Activated CD8-positive, alpha-beta memory T cell treated with anti-CD3 and anti-CD28 coated beads, Interleukin-2, amount 10 ng/mL, durations not matched to agents 7 days and 5 days (primary cell): Measurements from ENCODE around the gene FZD10. TPM values are rescaled to one million over a fixed set of nuclear protein-coding genes. Genes with fewer than 3 reads are reported as not detected.

Source experiments
- ATAC-seq: fragments of 150-1000 bp; cut with Tn5 transposase; one replicate; pipeline ENCODE4 v1.10.0; 2021; ENCODE audit warnings: moderate library complexity
- CTCF ChIA-PET: fragments of 350-600 bp; sonication (Branson Sonifier 250); formaldehyde crosslinking; loops from one replicate; lab custom pipeline; 2021; ENCODE audit warnings: antibody characterized with exemption; lab: Charles Lee
- DNase-seq: peaks from one replicate; pipeline ENCODE4 v3.0.0-alpha.2; 2020
- H3K27ac Mint-ChIP-seq: one replicate; pipeline ENCODE4 v1.8.0; 2021; ENCODE audit warnings: mild to moderate bottlenecking, mixed read lengths
- H3K27me3 Mint-ChIP-seq: one replicate; pipeline ENCODE4 v1.8.0; 2021; ENCODE audit warnings: mixed read lengths
- H3K36me3 Mint-ChIP-seq: one replicate; pipeline ENCODE4 v1.8.0; 2021; ENCODE audit warnings: mild to moderate bottlenecking, mixed read lengths
- H3K4me1 Mint-ChIP-seq: one replicate; pipeline ENCODE4 v1.8.0; 2021; ENCODE audit warnings: mixed read lengths
- H3K4me3 Mint-ChIP-seq: one replicate; pipeline ENCODE4 v1.8.0; 2021; ENCODE audit warnings: mild to moderate bottlenecking, moderate library complexity, mixed read lengths
- H3K9me3 Mint-ChIP-seq: one replicate; pipeline ENCODE4 v1.8.0; 2022; ENCODE audit warnings: low read depth, mixed read lengths
- total RNA-seq, 2 experiments: library from RNA; stranded (reverse); gene quantifications; one replicate each; pipeline ENCODE4 v1.2.3, GENCODE V29; 2021

Gene FZD10
- total RNA-seq, 2 experiments from 2014 or later = not detected

GRCh38 chr12:130124605-130125244, 37.5 kb upstream of the FZD10 start:
- peaks cover 12% of the 10 kb centered on the region for H3K9me3 Mint-ChIP-seq
- H3K4me3 Mint-ChIP-seq = no peak overlapping the region
- no peak overlapping the region for H3K27ac Mint-ChIP-seq
- ATAC-seq = no peak
- DNase-seq = no peak
- no peaks in the 10 kb centered on the region for H3K36me3 Mint-ChIP-seq
- H3K4me1 Mint-ChIP-seq = no peaks in the 10 kb centered on the region
- no peaks in the 10 kb centered on the region for H3K27me3 Mint-ChIP-seq
- CTCF ChIA-PET = no interaction called here

DNA sequence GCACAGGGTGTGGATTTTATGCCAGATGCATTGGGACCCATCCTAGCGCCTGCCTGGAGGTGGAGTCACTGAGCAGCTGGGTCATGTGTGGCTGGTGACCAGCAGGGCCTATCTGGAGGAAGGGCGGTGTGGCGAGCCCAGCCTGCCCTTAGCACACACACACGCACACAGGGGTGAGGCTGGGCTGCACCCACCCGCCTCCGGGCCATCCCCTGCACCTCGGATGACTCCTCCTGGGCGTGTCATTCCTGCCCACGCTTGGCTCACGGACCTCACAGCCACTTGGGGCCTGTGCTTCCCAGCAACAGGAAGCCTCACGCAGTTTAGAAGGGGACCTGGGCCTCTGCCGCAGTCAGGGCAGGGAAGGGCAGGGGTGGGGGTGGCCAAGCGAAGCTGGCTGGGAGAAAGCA, 36.2 kb upstream of the FZD10 start:
- no peaks in the 10 kb centered on the region for H3K27me3 Mint-ChIP-seq
- CTCF ChIA-PET = no interaction called here
- no peaks in the 10 kb centered on the region for H3K4me1 Mint-ChIP-seq
- no peak for ATAC-seq
- H3K27ac Mint-ChIP-seq = no peak overlapping the region
- H3K4me3 Mint-ChIP-seq = no peak overlapping the region
- H3K36me3 Mint-ChIP-seq = no peaks in the 10 kb centered on the region
- H3K9me3 Mint-ChIP-seq = peaks cover 16% of the 10 kb centered on the region
- DNase-seq = no peak

- no peaks in the 10 kb centered on the region for H3K4me1 Mint-ChIP-seq
- no peaks in the 10 kb centered on the region for H3K27me3 Mint-ChIP-seq
- ATAC-seq (no peak), DNase-seq (no peak)
- H3K36me3 Mint-ChIP-seq = no peaks in the 10 kb centered on the region
- peaks cover 16% of the 10 kb centered on the region for H3K9me3 Mint-ChIP-seq
- no peak overlapping the region for H3K4me3 Mint-ChIP-seq
- CTCF ChIA-PET = no interaction called here
- H3K27ac Mint-ChIP-seq = no peak overlapping the region
These were observed 34.7 kb upstream of the FZD10 start for GRCh38 chr12:130127532-130127911.

DNA sequence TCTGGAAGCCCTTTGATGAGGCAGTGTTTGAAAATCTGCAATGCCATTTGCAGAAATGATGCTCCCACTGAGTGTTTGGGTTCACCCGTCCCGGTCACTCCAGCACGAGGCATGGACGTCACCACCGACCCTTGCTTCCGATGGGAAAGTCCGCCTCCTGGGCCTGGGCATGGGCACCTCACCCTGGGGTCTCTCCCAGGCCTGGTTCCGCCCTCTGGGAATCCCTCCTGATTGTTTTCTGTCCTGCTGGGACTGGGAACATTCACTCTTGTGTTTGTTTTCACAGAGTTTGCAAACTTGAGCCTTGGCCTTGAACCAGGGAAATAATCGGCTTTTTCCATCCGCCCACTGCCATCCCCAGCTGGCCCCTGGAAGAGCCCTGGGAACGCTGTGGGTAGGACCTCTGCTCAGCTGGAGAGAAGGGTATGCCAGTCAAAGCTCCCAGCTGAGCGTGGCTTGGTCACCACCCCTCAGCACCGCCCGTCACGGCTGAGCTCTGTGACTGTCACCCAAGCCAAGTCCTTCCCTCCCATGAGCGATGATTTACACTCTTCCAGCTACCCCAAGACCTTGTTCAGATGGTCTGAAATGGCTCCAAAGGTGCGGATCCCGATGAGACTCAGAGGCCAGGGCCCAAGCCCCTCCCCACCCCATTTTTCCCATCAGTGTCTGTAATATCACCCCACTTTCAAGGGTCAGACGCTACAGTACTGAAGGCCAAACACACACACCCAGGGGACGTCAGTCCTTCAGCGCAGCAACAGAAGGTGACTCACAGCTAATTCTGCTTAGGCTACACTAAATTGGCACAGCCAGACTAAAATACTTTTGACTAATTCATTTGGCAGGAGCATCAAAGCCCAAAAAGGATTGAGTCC, 34.1 kb upstream of the FZD10 start:
- no peaks in the 10 kb centered on the region for H3K36me3 Mint-ChIP-seq
- ATAC-seq (no peak), DNase-seq (no peak)
- no peak overlapping the region for H3K27ac Mint-ChIP-seq
- H3K4me3 Mint-ChIP-seq = no peak overlapping the region
- H3K27me3 Mint-ChIP-seq = no peaks in the 10 kb centered on the region
- CTCF ChIA-PET = no interaction called here
- no peaks in the 10 kb centered on the region for H3K4me1 Mint-ChIP-seq
- peaks cover 16% of the 10 kb centered on the region for H3K9me3 Mint-ChIP-seq

- no peaks in the 10 kb centered on the region for H3K36me3 Mint-ChIP-seq
- H3K27me3 Mint-ChIP-seq = no peaks in the 10 kb centered on the region
- H3K4me1 Mint-ChIP-seq = no peaks in the 10 kb centered on the region
- H3K27ac Mint-ChIP-seq = no peak overlapping the region
- CTCF ChIA-PET = no interaction called here
- H3K9me3 Mint-ChIP-seq = peaks cover 16% of the 10 kb centered on the region
- H3K4me3 Mint-ChIP-seq = no peak overlapping the region
- ATAC-seq (no peak), DNase-seq (no peak)
These were observed 33.2 kb upstream of the FZD10 start for GRCh38 chr12:130128790-130129735.

DNA sequence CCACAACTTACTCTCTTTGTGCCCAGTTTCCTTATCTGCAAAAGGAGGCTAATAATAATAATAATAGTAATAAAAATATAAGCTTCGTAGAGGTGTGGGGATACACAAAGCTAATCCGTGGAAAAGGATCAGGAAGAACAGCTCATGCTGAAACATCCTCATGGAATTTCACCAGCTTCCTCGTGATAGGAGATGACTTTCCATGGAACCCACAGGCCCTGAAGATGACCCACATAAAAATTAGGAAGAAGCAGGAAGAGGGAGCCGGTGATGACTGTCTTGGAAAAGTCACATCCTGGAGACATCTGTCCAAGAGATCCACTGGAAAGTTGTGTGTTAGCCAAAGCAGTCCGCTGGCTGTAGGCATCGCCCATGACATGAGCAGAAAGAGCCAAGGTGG, 31.9 kb upstream of the FZD10 start:
- Mint-ChIP-seq H3K4me1 (no peaks in the 10 kb centered on the region), H3K27me3 (no peaks in the 10 kb centered on the region), H3K27ac (no peak overlapping the region), H3K36me3 (peaks cover under 1% of the 10 kb centered on the region), H3K9me3 (peaks cover 23% of the 10 kb centered on the region), H3K4me3 (no peak overlapping the region)
- no peak for DNase-seq
- ATAC-seq = no peak
- CTCF ChIA-PET = no interaction called here

DNA sequence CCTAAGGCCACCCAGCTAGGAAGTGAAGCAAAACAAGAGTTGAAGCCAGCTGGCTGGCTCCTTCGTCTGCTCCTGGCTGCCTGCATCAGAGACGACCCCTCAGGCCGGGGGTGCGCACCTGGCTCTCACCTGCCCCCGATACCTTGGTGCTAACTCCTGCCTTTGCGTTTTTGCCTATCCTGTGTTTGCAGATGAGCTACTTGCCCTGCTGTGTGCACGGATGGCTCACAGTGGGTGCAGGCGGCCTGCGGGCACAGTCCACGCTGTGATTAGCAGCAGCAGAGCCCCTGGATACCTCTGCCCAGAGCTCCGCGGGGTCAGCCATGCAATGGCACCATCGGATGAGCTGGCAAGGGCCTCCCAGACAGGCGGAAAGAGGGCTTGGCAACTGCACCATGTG, 31.2 kb upstream of the FZD10 start:
- H3K27ac Mint-ChIP-seq = no peak overlapping the region
- CTCF ChIA-PET = no interaction called here
- no peak for ATAC-seq
- H3K4me1 Mint-ChIP-seq = no peaks in the 10 kb centered on the region
- no peak overlapping the region for H3K4me3 Mint-ChIP-seq
- peaks cover 2% of the 10 kb centered on the region for H3K36me3 Mint-ChIP-seq
- no peaks in the 10 kb centered on the region for H3K27me3 Mint-ChIP-seq
- H3K9me3 Mint-ChIP-seq = peaks cover 26% of the 10 kb centered on the region
- DNase-seq = no peak

DNA sequence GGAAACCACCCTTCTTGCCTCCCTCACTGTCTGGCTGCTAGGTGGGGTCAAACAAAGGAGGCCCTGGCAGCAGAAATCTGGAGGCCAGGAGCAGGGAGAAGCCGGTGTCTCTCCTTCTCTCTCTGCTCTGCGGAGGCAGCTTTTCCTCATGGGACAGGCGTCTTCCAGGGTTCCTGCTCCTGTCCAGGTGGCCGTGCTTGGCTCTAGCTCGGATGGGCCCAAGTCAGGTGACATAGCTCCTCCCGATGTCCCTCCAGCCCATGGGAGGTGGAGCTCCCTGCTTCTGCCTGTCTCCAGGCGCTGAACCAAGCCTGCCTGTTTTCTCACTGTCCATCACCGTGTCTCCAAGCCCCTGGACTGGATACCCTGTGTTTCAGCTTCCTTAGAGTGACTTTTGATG, 30.5 kb upstream of the FZD10 start:
- Mint-ChIP-seq H3K4me3 (no peak overlapping the region), H3K9me3 (peaks cover 26% of the 10 kb centered on the region), H3K27ac (no peak overlapping the region), H3K27me3 (no peaks in the 10 kb centered on the region), H3K4me1 (no peaks in the 10 kb centered on the region), H3K36me3 (peaks cover 2% of the 10 kb centered on the region)
- CTCF ChIA-PET = no interaction called here
- no peak for ATAC-seq
- no peak for DNase-seq

DNA sequence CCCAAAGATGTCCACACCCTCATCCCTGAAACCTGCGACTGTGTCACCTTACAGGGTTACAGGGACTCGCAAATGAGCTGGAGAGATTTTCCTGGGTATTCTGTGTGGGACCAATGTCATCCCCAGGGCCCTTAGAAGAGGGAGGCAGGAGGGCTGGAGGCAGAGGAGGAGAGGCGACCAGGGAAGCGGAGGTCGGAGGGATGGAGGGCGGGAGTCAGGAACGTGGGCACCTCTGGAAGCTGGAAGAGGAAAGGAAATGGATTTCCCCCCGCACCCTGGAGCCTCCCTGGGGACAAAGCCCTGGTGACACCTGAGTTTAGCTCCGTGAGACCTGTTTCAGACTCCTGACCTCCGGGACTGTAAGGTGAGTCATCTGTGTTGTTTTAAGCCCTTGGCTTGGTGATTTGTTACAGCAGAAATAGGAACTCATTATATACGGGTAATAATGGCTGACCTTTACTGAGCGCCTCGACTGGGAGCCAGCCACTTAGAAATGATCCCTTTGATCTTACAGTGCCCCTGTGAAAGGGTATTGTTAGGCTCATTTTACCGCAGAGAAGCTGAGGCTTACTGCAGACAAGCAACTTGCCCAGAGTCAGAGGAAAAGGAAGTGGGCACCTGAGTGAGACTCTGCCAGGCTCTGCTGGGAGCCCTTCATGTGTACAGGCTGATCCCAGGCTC, 29.3 kb upstream of the FZD10 start:
- no peak for ATAC-seq
- no peak overlapping the region for H3K4me3 Mint-ChIP-seq
- no peaks in the 10 kb centered on the region for H3K27me3 Mint-ChIP-seq

GRCh38 chr12:130133851-130134562, 28.3 kb upstream of the FZD10 start:
- H3K9me3 Mint-ChIP-seq = peaks cover 21% of the 10 kb centered on the region
- no peak overlapping the region for H3K27ac Mint-ChIP-seq
- CTCF ChIA-PET = no interaction called here
- H3K36me3 Mint-ChIP-seq = peaks cover 2% of the 10 kb centered on the region
- ATAC-seq = no peak
- H3K27me3 Mint-ChIP-seq = no peaks in the 10 kb centered on the region
- no peaks in the 10 kb centered on the region for H3K4me1 Mint-ChIP-seq
- no peak for DNase-seq
- H3K4me3 Mint-ChIP-seq = no peak overlapping the region

More for the DNA sequence above, 29.3 kb upstream of the FZD10 start:
- H3K9me3 Mint-ChIP-seq = peaks cover 24% of the 10 kb centered on the region
- H3K4me1 Mint-ChIP-seq = no peaks in the 10 kb centered on the region
- CTCF ChIA-PET = no interaction called here
- H3K27ac Mint-ChIP-seq = no peak overlapping the region
- H3K36me3 Mint-ChIP-seq = peaks cover 2% of the 10 kb centered on the region
- DNase-seq = no peak

DNA sequence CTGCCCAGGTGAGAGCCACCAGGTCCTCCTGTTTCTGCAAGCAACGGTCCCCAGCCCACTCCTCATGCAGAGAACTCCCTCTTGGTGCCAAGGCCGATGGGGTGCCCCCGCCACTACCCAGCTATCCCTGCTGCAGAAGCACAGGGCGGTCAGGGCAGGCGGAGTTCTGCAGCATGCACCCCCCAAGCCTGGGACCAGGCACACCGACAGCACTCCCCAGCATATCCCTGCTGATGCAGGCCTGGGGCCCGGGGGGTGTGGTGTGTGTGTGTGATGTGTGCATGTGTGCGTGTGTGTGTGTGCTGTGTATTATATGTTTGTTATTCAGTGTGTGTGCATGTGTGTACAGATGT, 27.7 kb upstream of the FZD10 start:
- Mint-ChIP-seq H3K27me3 (no peaks in the 10 kb centered on the region), H3K4me1 (no peaks in the 10 kb centered on the region), H3K36me3 (peaks cover 2% of the 10 kb centered on the region), H3K27ac (no peak overlapping the region), H3K9me3 (peaks cover 16% of the 10 kb centered on the region), H3K4me3 (no peak overlapping the region)
- CTCF ChIA-PET = no interaction called here
- DNase-seq (no peak), ATAC-seq (no peak)

DNA sequence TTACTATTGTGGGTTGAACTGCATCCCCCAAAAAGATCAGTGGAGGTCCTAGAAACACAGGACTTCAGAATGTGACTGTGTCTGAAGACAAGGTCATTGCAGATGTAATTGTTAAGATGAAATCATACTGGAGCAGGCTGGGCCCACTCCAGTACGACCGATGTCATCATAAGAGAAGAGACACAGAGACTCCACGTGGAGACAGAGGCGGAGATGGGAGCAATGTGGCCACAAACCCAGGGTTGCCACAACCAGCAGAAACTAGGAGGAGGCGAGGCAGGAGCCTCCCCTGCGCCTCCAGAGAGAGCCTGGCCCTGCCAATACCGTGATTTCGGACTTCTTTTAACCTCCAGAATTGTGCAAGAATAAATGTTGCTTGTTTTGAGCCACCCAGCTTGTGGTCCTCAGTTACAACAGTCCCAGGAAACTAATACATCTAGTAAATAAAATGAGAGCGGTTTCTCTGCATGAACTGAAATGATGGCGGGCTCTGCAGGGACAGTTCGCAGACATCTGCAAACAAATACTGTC, 25.7 kb upstream of the FZD10 start:
- H3K27me3 Mint-ChIP-seq = no peaks in the 10 kb centered on the region
- peaks cover 10% of the 10 kb centered on the region for H3K9me3 Mint-ChIP-seq
- ATAC-seq = no peak
- no peak overlapping the region for H3K4me3 Mint-ChIP-seq
- no peak overlapping the region for H3K27ac Mint-ChIP-seq
- peaks cover 2% of the 10 kb centered on the region for H3K36me3 Mint-ChIP-seq
- CTCF ChIA-PET = no interaction called here
- DNase-seq = no peak
- H3K4me1 Mint-ChIP-seq = no peaks in the 10 kb centered on the region
